ENCODE measurements around the gene IGFL4. TPM values are rescaled to one million over a fixed set of nuclear protein-coding genes. Genes with fewer than 3 reads are reported as not detected.

Gene IGFL4
- total and polyA plus RNA-seq, 9 of the 15 experiments (the other 6 are each of a cell fraction or from before 2014, with no cell fraction given): not detected

DNA sequence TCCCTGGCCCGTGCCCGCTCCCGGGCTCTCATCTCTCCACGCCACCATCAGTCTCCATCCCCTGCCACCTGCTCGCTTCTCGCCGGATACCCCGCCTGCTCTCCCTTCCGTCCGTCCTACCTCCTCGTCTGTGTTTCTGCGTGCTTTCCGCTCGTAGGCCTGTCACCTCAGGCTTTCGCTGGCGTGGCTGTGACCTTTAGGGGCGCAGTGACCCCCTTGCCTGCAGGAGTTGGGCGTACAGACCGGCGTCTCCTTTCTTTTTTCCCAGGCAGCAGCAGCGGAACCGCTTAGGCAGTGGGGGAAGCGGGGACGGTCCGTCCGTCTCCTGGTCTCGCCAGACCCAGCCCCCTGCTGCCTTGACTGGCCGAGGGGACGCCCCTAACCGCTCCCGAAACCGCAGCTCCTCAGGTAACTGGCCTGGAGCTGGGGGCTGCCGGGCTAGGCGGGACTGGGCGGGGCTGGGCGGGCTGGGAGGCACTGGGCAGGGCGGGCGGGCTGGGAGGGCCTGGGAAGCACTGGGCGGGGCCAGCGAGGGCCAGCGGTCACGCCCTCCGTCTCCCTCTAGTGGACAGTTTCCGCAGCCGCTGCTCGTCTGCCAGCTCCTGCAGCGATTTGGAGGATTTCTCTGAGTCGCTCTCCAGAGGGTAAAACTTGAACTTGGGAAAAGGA, 24.2 kb downstream of the IGFL4 start (continued):
- TF ChIP-seq SIN3A (IDR thresholded peaks at IDR 0.05; ENCODE audit: borderline replicate concordance in 2 of 2, control insufficient read depth in 1 of 2, low read depth in 2 of 2, low read length in 2 of 2) (no peak), NCOA4 (IDR thresholded peaks at IDR 0.05; ENCODE audit: partially characterized antibody) (no peak), BACH1 (tag; IDR thresholded peaks at IDR 0.05) (no peak), PTTG1 (tag; IDR thresholded peaks at IDR 0.05; ENCODE audit: low read depth) (no peak), TBP (optimal IDR thresholded peaks at IDR 0.05; ENCODE audit: low read depth, low read length) (no peak), NR1H2 (CRISPR knock-in tag; IDR thresholded peaks at IDR 0.05) (no peak), E2F8 (IDR thresholded peaks at IDR 0.05; ENCODE audit: low read depth, partially characterized antibody) (no peak), BCOR (IDR thresholded peaks at IDR 0.05) (no peak), SIRT6 (IDR thresholded peaks at IDR 0.05; ENCODE audit: low read depth, low read length) (no peak), CREB3L1 (IDR thresholded peaks at IDR 0.05; ENCODE audit: borderline replicate concordance, low read depth) (no peak), ZNF583 (CRISPR knock-in tag; IDR thresholded peaks at IDR 0.05) (no peak), DMBX1 (CRISPR knock-in tag; IDR thresholded peaks at IDR 0.05; ENCODE audit: borderline replicate concordance) (no peak), PTBP1 (IDR thresholded peaks at IDR 0.05; ENCODE audit: low read depth, low read length) (no peak), SRSF7 (optimal IDR thresholded peaks at IDR 0.05; ENCODE audit: low read depth, low read length) (no peak), ZNF551 (CRISPR knock-in tag; IDR thresholded peaks at IDR 0.05) (no peak), ZNF707 (CRISPR knock-in tag; conservative IDR thresholded peaks at IDR 0.05) (no peak), MCM5 (IDR thresholded peaks at IDR 0.05; ENCODE audit: low read depth) (no peak)
- TF ChIP-seq, protein P1, sequence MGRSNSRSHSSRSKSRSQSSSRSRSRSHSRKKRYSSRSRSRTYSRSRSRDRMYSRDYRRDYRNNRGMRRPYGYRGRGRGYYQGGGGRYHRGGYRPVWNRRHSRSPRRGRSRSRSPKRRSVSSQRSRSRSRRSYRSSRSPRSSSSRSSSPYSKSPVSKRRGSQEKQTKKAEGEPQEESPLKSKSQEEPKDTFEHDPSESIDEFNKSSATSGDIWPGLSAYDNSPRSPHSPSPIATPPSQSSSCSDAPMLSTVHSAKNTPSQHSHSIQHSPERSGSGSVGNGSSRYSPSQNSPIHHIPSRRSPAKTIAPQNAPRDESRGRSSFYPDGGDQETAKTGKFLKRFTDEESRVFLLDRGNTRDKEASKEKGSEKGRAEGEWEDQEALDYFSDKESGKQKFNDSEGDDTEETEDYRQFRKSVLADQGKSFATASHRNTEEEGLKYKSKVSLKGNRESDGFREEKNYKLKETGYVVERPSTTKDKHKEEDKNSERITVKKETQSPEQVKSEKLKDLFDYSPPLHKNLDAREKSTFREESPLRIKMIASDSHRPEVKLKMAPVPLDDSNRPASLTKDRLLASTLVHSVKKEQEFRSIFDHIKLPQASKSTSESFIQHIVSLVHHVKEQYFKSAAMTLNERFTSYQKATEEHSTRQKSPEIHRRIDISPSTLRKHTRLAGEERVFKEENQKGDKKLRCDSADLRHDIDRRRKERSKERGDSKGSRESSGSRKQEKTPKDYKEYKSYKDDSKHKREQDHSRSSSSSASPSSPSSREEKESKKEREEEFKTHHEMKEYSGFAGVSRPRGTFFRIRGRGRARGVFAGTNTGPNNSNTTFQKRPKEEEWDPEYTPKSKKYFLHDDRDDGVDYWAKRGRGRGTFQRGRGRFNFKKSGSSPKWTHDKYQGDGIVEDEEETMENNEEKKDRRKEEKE (IDR thresholded peaks at IDR 0.05; ENCODE audit: borderline replicate concordance in 1 of 2, control insufficient read depth in 1 of 2, low read depth in 2 of 2, low read length in 1 of 2): no peak
- TF ChIP-seq, protein P2, sequence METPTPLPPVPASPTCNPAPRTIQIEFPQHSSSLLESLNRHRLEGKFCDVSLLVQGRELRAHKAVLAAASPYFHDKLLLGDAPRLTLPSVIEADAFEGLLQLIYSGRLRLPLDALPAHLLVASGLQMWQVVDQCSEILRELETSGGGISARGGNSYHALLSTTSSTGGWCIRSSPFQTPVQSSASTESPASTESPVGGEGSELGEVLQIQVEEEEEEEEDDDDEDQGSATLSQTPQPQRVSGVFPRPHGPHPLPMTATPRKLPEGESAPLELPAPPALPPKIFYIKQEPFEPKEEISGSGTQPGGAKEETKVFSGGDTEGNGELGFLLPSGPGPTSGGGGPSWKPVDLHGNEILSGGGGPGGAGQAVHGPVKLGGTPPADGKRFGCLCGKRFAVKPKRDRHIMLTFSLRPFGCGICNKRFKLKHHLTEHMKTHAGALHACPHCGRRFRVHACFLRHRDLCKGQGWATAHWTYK (CRISPR knock-in tag; IDR thresholded peaks at IDR 0.05): no peak
